NK-92 (cell line): ENCODE results near the gene RBBP4.
"Not testable (repeated sequence)": the region's sequence is repeated elsewhere in the genome, so short reads cannot be mapped to it uniquely, and the experiment has no call there.

Experiments
- DNase-seq: peaks from one replicate; lab custom pipeline; 2025; ENCODE audit not compliant: unreplicated experiment; lab: John Stamatoyannopoulos, UW

RBBP4 gene

GRCh38 chr1:32636914-32637645, 13.9 kb upstream of the RBBP4 start:
- no peak for DNase-seq

GRCh38 chr1:32639489-32640075, 11.4 kb upstream of the RBBP4 start:
- no peak for DNase-seq

- not testable (repeated sequence) for DNase-seq
Measured at GRCh38 chr1:32642292-32642827, 8.6 kb upstream of the RBBP4 start.

DNA sequence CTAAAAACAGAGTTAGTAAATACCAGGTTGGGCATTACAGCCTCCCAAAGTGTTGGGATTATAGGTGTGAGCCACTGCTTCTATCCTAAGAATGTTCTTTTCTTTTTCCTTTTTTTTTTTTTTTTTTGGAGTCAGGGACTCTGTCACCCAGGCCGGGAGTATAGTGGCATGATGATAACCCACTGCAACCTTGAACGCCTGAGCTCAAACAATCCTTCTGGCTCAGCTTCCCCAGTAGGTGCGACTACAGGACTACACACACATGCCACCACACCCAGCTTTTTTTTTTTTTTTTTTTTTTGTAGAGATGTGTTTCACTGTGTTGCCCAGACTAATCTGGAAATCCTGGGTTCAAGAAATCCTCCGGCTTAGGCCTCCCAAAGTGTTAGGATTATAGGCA, 6.6 kb upstream of the RBBP4 start:
- no peak for DNase-seq

DNA sequence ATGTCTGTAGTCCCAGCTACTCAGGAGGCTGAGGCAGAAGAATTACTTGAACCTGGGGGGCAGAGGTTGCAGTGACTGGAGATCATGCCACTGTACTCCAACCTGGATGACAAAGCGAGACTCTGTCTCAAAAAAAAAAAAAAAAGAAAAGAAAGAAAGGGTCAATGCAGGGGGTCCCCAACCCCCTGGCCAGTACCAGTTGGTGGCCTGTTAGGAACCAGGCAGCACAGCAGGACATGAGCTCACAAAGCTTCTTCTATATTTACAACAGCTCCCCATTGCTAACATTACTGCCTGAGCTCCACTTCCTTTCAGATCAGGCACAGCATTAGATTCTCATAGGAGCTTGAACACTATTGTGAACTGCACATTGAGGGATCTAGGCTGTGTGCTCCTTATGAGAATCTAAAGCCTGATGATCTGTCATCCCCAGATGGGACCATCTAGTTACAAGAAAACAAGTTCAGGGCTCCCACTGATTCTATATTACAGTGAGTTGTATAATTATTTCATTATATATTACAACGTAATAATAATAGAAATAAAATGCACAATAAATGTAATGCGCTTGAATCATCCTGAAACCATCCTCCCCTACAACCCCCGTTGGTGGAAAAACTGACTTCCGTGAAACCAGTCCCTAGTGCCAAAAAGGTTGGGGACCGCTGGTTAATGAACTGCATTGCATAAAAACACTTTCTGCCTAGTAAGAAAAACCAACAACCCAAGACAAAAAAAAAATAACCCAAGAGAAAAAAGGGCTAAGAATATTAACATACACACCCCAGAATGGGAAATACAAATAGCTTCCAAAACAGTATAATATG, 3.5 kb upstream of the RBBP4 start:
- no peak for DNase-seq

DNA sequence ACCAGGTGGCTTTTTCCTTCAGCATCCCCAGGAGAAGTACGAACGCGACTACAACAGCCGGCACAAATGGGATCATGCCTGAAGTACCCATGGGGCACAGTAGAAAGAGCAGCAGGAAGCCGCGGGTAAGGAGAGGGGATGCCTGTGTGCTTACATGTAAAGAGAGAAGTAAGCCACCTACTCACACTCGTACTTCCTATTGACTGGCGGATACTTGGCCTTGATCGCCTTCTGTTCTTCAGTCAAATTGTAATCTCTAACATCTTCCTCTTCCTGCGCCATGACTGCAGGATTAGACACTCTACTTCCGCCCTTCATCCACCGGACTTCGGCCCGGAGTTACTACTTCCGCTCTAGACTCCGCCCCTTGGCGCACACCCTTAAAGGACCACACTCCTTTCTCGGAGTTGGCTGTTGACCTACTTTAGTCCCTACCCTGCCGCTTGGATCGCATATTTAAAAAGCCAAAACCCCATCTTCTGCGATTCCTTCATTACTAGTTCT, 708 bp upstream of the RBBP4 start, which contains the start of gene ZBTB8OS:
TSS of gene ZBTB8OS (minus strand) at position 303 of the 504 bp plus-strand sequence. CDS start at position 282, 21 bp downstream.
- peak; percentile 30 for DNase-seq

DNA sequence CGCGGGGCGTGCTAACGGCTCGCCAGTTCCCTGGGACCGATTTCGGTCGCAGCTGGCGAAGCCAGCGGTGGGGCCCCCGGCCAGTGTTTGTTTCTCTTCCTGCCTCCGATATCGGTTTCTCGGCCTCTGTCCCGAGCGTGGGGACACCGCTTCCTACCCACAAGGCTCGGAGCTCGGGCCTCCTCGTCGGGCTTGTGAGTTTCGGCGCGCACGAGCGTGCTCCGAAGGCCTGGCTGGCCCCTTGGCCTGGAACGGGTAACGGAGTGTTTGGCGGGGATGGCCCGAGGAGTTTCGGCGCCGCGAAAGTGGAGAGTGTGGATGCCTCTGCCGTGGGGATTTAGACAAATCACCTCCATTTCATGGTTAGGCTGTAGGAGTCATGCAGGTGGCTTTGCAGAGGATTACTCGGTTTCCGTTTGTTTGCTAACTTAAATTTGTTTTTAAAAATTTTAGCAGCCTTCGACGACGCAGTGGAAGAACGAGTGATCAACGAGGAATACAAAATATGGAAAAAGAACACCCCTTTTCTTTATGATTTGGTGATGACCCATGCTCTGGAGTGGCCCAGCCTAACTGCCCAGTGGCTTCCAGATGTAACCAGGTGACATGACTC, 559 bp downstream of the RBBP4 start:
- no peak for DNase-seq

- no peak for DNase-seq
Measured at GRCh38 chr1:32652244-32652962, 1.4 kb downstream of the RBBP4 start.

GRCh38 chr1:32659581-32659980, 8.6 kb downstream of the RBBP4 start:
- no peak for DNase-seq

DNA sequence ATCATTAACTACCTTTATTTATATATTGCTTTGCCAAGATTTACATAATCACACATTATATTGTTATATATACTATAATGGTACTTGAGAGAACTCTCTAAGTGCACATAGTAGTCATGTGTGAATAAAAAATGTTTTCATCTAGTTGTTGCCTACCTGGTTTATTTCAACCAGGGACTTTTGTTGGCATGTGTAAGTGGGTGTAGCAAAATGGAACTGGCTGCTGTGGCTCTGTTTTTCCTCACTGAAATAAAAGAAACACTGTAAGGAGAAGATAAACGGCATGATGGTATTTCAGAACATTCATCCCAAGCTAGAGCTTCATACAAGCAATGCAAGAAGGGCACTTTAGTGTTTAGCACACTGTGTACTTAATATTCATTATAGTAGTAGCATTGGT, 14.9 kb downstream of the RBBP4 start:
- DNase-seq = no peak

- no peak for DNase-seq
Measured at GRCh38 chr1:32666901-32667566, 16.0 kb downstream of the RBBP4 start.

DNA sequence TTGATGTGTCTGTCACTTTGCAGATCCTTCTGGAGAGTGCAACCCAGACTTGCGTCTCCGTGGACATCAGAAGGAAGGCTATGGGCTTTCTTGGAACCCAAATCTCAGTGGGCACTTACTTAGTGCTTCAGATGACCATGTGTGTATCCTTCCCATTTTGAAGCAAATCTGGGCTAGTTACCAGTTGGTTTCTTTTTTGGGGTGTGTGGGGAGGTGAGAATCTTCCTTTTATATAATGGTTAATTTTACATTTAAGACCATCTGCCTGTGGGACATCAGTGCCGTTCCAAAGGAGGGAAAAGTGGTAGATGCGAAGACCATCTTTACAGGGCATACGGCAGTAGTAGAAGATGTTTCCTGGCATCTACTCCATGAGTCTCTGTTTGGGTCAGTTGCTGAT, 17.7 kb downstream of the RBBP4 start:
- DNase-seq = not testable (repeated sequence)

DNA sequence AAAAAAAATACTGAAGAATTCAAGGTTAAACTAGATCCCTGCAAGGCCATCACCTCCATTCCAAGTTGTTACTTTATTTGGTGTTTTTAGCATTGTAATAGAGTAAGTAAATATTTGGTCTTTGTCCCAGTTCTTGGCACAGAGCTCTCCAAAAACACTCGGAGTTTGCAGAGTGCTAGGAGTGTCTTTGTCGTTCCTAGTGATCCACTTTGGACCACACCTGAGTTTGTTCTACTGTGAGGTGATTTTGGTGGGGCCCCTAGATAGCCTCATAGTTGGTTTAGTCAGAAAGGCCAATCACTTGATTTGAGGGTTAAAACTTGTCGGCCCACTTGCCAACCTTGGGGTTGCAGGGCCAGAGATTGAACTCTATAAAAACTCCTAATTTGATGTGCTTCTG, 25.9 kb downstream of the RBBP4 start:
- no peak for DNase-seq

- not testable (repeated sequence) for DNase-seq
Measured at GRCh38 chr1:32679993-32680392, 29.0 kb downstream of the RBBP4 start.

DNA sequence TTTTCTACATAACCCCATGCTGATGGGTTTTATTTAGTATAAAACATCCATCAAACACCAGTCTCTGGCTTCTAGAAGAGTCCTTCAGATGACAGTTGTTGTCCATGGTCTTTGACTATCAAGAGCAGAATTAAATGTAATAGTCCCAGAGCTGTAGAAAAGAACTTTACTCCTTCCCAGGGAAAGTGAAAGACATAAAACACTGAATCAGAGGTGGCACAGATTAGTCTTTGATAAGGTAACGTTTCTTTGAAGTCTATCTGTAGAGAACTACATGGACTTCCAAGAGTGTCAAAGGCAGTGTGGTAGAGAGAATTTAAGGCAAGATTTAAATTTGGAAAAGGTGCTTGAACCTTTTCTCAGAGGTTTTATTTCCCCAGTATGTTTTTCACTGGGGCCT, 29.6 kb downstream of the RBBP4 start:
- DNase-seq = no peak

GRCh38 chr1:32681509-32681908, 30.5 kb downstream of the RBBP4 start:
- DNase-seq = no peak

DNA sequence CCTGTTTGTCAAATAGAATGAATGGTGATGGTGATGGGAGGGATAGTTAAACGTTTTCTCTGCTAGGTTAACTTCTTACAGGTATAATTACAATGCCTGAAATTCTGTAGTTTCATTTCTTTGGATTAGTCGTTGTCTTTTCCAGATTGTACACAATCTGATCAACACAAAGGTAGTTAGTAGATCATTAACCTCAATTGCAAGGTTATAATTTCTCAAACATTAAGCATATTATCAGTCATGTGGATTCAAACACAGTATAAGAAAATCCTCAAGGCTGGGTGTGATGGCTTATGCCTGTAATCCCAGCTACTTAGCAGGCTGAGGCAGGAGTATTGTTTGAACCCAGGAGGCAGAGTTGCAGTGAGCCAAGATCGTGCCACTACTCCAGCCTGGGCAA, 31.0 kb downstream of the RBBP4 start:
- DNase-seq = no peak

- DNase-seq = no peak
Measured at GRCh38 chr1:32683397-32683796, 32.4 kb downstream of the RBBP4 start.

DNA sequence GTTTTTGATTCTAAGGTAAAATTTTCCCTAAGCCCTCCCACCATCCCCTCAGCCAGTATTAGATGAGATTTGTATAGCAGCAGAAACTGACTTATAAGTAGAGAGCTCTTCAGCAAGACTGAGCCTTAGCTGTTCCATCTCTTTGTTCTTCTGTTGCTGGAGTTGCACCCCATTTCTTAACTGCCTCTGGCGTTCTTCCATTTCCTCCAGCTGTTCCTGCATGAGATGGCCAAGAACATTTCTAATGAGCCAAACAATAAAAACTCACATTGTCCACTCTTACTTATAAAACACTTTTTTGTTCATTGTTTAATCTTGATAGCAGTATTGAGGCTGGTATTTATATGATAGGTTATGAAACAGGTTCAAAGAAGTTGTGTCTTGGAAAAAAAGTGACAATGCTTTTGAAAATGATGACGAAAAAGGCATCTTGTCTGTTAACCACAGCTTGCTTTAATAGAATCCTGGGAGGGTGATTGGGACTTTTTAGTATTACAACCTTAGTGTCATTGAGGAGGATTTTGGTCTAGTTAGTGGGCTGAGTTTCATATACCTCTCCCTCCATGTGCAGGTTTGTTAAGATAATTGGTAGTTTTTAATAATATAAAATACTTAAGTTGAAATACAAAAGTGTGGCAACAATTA, 33.3 kb downstream of the RBBP4 start:
- no peak for DNase-seq
